H1 (cell line): ENCODE measurements around the gene KCNH6. TPM values are rescaled to one million over a fixed set of nuclear protein-coding genes. Genes with fewer than 3 reads are reported as not detected.

Experiments used
- CTCF ChIA-PET: fragments of 300-600 bp; sonication (Branson Sonifier 250); formaldehyde crosslinking; loops from one replicate; lab custom pipeline; 2021; ENCODE audit not compliant: partially characterized antibody; lab: Charles Lee
- POLR2A ChIA-PET: fragments of 300-600 bp; sonication (Branson Sonifier 250); formaldehyde crosslinking; loops from one replicate; lab custom pipeline; 2021; ENCODE audit warnings: inconsistent platforms; ENCODE audit not compliant: partially characterized antibody; lab: Charles Lee
- DNase-seq, 2 experiments: peaks; one replicate each; pipeline versions ENCODE4 v3.0.0 to v3.0.0-alpha.2; 2010 to 2022; ENCODE audit warnings: low spot score in 2 of 2, low read depth in 1 of 2, mixed read lengths in 1 of 2
- FAIRE-seq: peaks from 2 replicates; lab custom pipeline; 2011; peaks lifted over from hg19 to GRCh38; lab: Jason Lieb, UNC
- H2AFZ ChIP-seq: 2 replicates; pipeline ENCODE4 v1.8.1; 2012; ENCODE audit warnings: low read length, inconsistent platforms
- H2AK5ac ChIP-seq: 2 replicates; pipeline ENCODE4 v1.6.1; 2013; ENCODE audit warnings: low read depth, low read length
- H2BK120ac ChIP-seq: replicated peaks from 2 replicates; pipeline ENCODE3; 2013; ENCODE audit warnings: low read depth, low read length, inconsistent platforms
- H2BK12ac ChIP-seq: 2 replicates; pipeline ENCODE4 v1.6.1; 2013; ENCODE audit warnings: low read depth, low read length
- H2BK15ac ChIP-seq: 2 replicates; pipeline ENCODE4 v1.6.1; 2013; ENCODE audit warnings: low read length
- H2BK20ac ChIP-seq: 2 replicates; pipeline ENCODE4 v1.6.1; 2013; ENCODE audit warnings: low read length
- H2BK5ac ChIP-seq: 2 replicates; pipeline ENCODE4 v1.6.1; 2013; ENCODE audit warnings: low read depth, low read length
- H3K14ac ChIP-seq: 2 replicates; pipeline ENCODE4 v1.6.1; 2013; ENCODE audit warnings: inconsistent platforms; ENCODE audit not compliant: insufficient read length
- H3K18ac ChIP-seq: 2 replicates; pipeline ENCODE4 v1.6.1; 2013; ENCODE audit warnings: low read length; ENCODE audit errors: extremely low read depth
- H3K23ac ChIP-seq: 2 replicates; pipeline ENCODE4 v1.6.1; 2013; ENCODE audit warnings: inconsistent platforms; ENCODE audit not compliant: insufficient read length
- H3K23me2 ChIP-seq: 2 replicates; pipeline ENCODE4 v1.6.1; 2013; ENCODE audit warnings: low read depth, low read length
- H3K27ac ChIP-seq: 2 replicates; pipeline ENCODE4 v1.6.1; 2011; ENCODE audit warnings: low read depth, low read length, inconsistent platforms
- H3K27me3 ChIP-seq, 4 experiments: replicated peaks in 1 of 4; 1 replicate in 1 of 4; 2 replicates in 3 of 4; pipeline versions ENCODE4 v1.6.1 to v1.8.1; 2011 to 2013; ENCODE audit warnings: low read length in 3 of 4, mild to moderate bottlenecking in 3 of 4, inconsistent platforms in 2 of 4, mixed read lengths in 2 of 4, moderate library complexity in 1 of 4; ENCODE audit not compliant: control insufficient read depth in 3 of 4, insufficient read depth in 3 of 4; ENCODE audit errors: extremely low read depth in 1 of 4
- H3K36me3 ChIP-seq, 4 experiments: 2 replicates each; pipeline versions ENCODE4 v1.6.1 to v1.8.1; 2011 to 2013; ENCODE audit warnings: mild to moderate bottlenecking in 4 of 4, low read length in 3 of 4, moderate library complexity in 2 of 4, control low read depth in 1 of 4, inconsistent platforms in 1 of 4; ENCODE audit not compliant: insufficient read depth in 4 of 4, control insufficient read depth in 2 of 4
- H3K4ac ChIP-seq: replicated peaks from 2 replicates; pipeline ENCODE3; 2013; ENCODE audit warnings: low read length, low read depth, mixed read lengths, inconsistent platforms; ENCODE audit not compliant: insufficient read length
- H3K4me1 ChIP-seq, 4 experiments: replicated peaks in 1 of 4; 1 replicate in 1 of 4; 2 replicates in 3 of 4; pipeline versions ENCODE4 v1.6.1 to v1.8.1; 2011 to 2013; ENCODE audit warnings: low read length in 3 of 4, inconsistent platforms in 2 of 4, mixed read lengths in 1 of 4; ENCODE audit not compliant: insufficient read depth in 4 of 4, control insufficient read depth in 3 of 4
- H3K4me2 ChIP-seq, 2 experiments: 2 replicates each; pipeline versions ENCODE4 v1.6.1 to v1.8.1; 2011 to 2013; ENCODE audit warnings: low read depth in 2 of 2, low read length in 2 of 2, control low read depth in 1 of 2, inconsistent platforms in 1 of 2, mild to moderate bottlenecking in 1 of 2; ENCODE audit not compliant: insufficient read depth in 1 of 2
- H3K4me3 ChIP-seq, 4 experiments: fragments of 200-600, 300-600 bp in 1 of 4; sonication (generic), shearing (Covaris generic), sonication (Bioruptor Twin) in 1 of 4; 2 replicates each; pipeline versions ENCODE4 v1.5.1 to v1.8.1; 2011 to 2016; ENCODE audit warnings: low read length in 4 of 4, low read depth in 3 of 4, control low read depth in 2 of 4, inconsistent platforms in 2 of 4, mild to moderate bottlenecking in 2 of 4, mixed read lengths in 1 of 4, moderate library complexity in 1 of 4; ENCODE audit not compliant: insufficient read depth in 2 of 4; ENCODE audit errors: extremely low read depth in 1 of 4
- H3K56ac ChIP-seq: replicated peaks from 2 replicates; pipeline ENCODE3; 2013; ENCODE audit warnings: low read depth, mild to moderate bottlenecking, mixed read lengths, low read length, inconsistent platforms; ENCODE audit not compliant: insufficient read length
- H3K79me1 ChIP-seq: 2 replicates; pipeline ENCODE4 v1.6.1; 2013; ENCODE audit warnings: low read depth, low read length, control low read depth
- H3K79me2 ChIP-seq, 2 experiments: 2 replicates each; pipeline versions ENCODE4 v1.6.1 to v1.8.1; 2012 to 2013; ENCODE audit warnings: low read length in 2 of 2, mild to moderate bottlenecking in 2 of 2, inconsistent platforms in 1 of 2; ENCODE audit not compliant: insufficient read depth in 2 of 2, control insufficient read depth in 1 of 2
- H3K9ac ChIP-seq, 4 experiments: replicated peaks in 1 of 4; 1 replicate in 1 of 4; 2 replicates in 3 of 4; pipeline versions ENCODE4 v1.6.1 to v1.8.1; 2011 to 2013; ENCODE audit warnings: low read depth in 3 of 4, low read length in 3 of 4, control low read depth in 2 of 4, mild to moderate bottlenecking in 2 of 4, moderate library complexity in 2 of 4, inconsistent platforms in 1 of 4; ENCODE audit errors: extremely low read depth in 1 of 4
- H3K9me3 ChIP-seq, 2 experiments: 2 replicates each; pipeline versions ENCODE4 v1.6.1 to v1.8.1; 2012 to 2013; ENCODE audit warnings: mild to moderate bottlenecking in 2 of 2, moderate library complexity in 2 of 2, control low read depth in 1 of 2, inconsistent platforms in 1 of 2, low read depth in 1 of 2, low read length in 1 of 2, mixed read lengths in 1 of 2; ENCODE audit not compliant: insufficient read depth in 2 of 2
- H4K20me1 ChIP-seq, 2 experiments: replicated peaks in 1 of 2; 2 replicates each; pipeline versions ENCODE3 to v1.8.1; 2011 to 2013; ENCODE audit warnings: inconsistent platforms in 2 of 2, low read length in 2 of 2, mild to moderate bottlenecking in 1 of 2; ENCODE audit not compliant: insufficient read depth in 2 of 2, control insufficient read depth in 1 of 2
- H4K5ac ChIP-seq: 2 replicates; pipeline ENCODE4 v1.6.1; 2013; ENCODE audit warnings: low read length, low read depth, mixed read lengths, inconsistent platforms; ENCODE audit not compliant: insufficient read length
- H4K8ac ChIP-seq: 2 replicates; pipeline ENCODE4 v1.8.0; 2013; ENCODE audit warnings: mild to moderate bottlenecking, moderate library complexity, low read length, inconsistent platforms; ENCODE audit not compliant: insufficient read depth; ENCODE audit errors: extremely low read depth
- H4K91ac ChIP-seq: replicated peaks from 2 replicates; pipeline ENCODE3; 2013; ENCODE audit warnings: low read length, mixed read lengths, inconsistent platforms; ENCODE audit not compliant: insufficient read length
- ATF2 ChIP-seq: IDR thresholded peaks from 2 replicates; pipeline ENCODE4 v1.6.1; 2012; ENCODE audit warnings: low read length, inconsistent platforms
- BRCA1 ChIP-seq: IDR thresholded peaks from 2 replicates; pipeline ENCODE4 v1.6.1; 2012; ENCODE audit warnings: low read depth, low read length, improper control_type of control experiment
- HDAC6 ChIP-seq: IDR thresholded peaks from one replicate; pipeline ENCODE4 v1.7.1; 2012; ENCODE audit warnings: low read depth, mild to moderate bottlenecking, inconsistent platforms, low read length, moderate library complexity
- NANOG ChIP-seq: IDR thresholded peaks from 2 replicates; pipeline ENCODE4 v1.6.1; 2011; ENCODE audit warnings: low read length, low read depth, mild to moderate bottlenecking, inconsistent platforms; ENCODE audit not compliant: insufficient read depth, poor library complexity, severe bottlenecking
- RBBP5 ChIP-seq: IDR thresholded peaks from 2 replicates; pipeline ENCODE4 v1.7.1; 2012; ENCODE audit warnings: low read depth, mild to moderate bottlenecking, inconsistent platforms, low read length, moderate library complexity, borderline replicate concordance
- SAP30 ChIP-seq: fragments of 300-600 bp; sonication (generic); IDR thresholded peaks from 2 replicates; pipeline ENCODE4 v1.7.1; 2012; ENCODE audit warnings: low read length, moderate library complexity, mild to moderate bottlenecking, inconsistent platforms; ENCODE audit not compliant: insufficient read depth, insufficient replicate concordance
- SP1 ChIP-seq: IDR thresholded peaks from 2 replicates; pipeline ENCODE4 v1.6.1; 2011; ENCODE audit warnings: low read depth, low read length
- SUZ12 ChIP-seq: fragments of 200-600 bp; sonication (generic); IDR thresholded peaks from 2 replicates; pipeline ENCODE4 v1.6.1; 2012; ENCODE audit warnings: mild to moderate bottlenecking, inconsistent platforms, low read length, moderate library complexity, mixed read lengths
- WGBS, 2 experiments: shearing (Covaris generic) in 1 of 2; methylation state at CpG; one replicate each; pipeline versions ENCODE4 v1.1.6 to v1.1.7; 2013 to 2015; ENCODE audit warnings: low lambda C conversion rate in 2 of 2, mixed read lengths in 2 of 2, inconsistent platforms in 1 of 2, low coverage in 1 of 2, missing lambda C conversion rate in 1 of 2; ENCODE audit not compliant: insufficient replicate concordance in 2 of 2, insufficient coverage in 1 of 2, insufficient read length in 1 of 2; ENCODE audit errors: extremely low coverage in 1 of 2, missing lambda C conversion rate in 1 of 2; 5-methylcytosine and 5-hydroxymethylcytosine counted together
- polyA plus RNA-seq, 7 experiments: library from polyadenylated mRNA; depleted of rRNA in 3 of 7; stranded (reverse) in 5 of 7; unstranded in 2 of 7; fragments of >200 nt in 5 of 7; fragments of 200-250 nt in 2 of 7; gene quantifications; 1 replicate in 5 of 7; 2 replicates in 1 of 7; 4 replicates in 1 of 7; pipeline versions ENCODE4 v1.2.1 to v1.2.3, GENCODE V29; 2011 to 2013; ENCODE audit warnings: missing spikeins in 2 of 7, mixed read lengths in 2 of 7
- total RNA-seq: library from RNA; stranded (reverse); fragmentation: NEBNext Ultra II Directional; extraction: Animal tissue kit (Norgen Biotek cat#: 25700); gene quantifications from 2 replicates; pipeline ENCODE4 v1.2.1, GENCODE V29; 2021

The KCNH6 gene
- total and polyA plus RNA-seq, 2 of the 8 experiments (the other 6 are each of a cell fraction or from before 2014, with no cell fraction given): 1.8 to 3.6 TPM

- Histone ChIP-seq H3K4me1 (no peaks in the 10 kb centered on the region), H2BK15ac (no peak overlapping the region), H4K5ac (no peak overlapping the region), H3K79me1 (no peaks in the 10 kb centered on the region), H3K18ac (no peak overlapping the region), H3K27me3 (no peaks in the 10 kb centered on the region), H4K91ac (no peak overlapping the region), H3K4ac (no peak overlapping the region), H4K20me1 (peaks cover 0 to 2% of the 10 kb centered on the region in 2 experiments), H3K4me2 (no peak overlapping the region), H3K9ac (no peak overlapping the region), H3K79me2 (no peaks in the 10 kb centered on the region), H2BK120ac (no peak overlapping the region), H2AK5ac (no peak overlapping the region), H2BK5ac (no peak overlapping the region), H3K23ac (no peak overlapping the region), H3K9me3 (peaks cover 0 to 4% of the 10 kb centered on the region in 2 experiments; a peak in 1 of 4 replicates), H3K56ac (no peak overlapping the region), H3K14ac (no peak overlapping the region), H3K4me3 (no peak overlapping the region), H3K23me2 (no peaks in the 10 kb centered on the region), H4K8ac (no peak overlapping the region), H2AFZ (no peak overlapping the region), H3K27ac (no peak overlapping the region), H2BK12ac (no peak overlapping the region), H3K36me3 (no peaks in the 10 kb centered on the region), H2BK20ac (no peak overlapping the region)
- WGBS, 2 experiments: 93% methylated on average over 8 of the region's 8 CpGs; no CpG with 5 or more reads in 1 of the 2 experiments
- CTCF ChIA-PET: interaction anchor here (0.6 to 3.0 kb wide), 8 partner anchors 12 to 296 kb away, joined by 3 to 13 read pairs (median 4); no protein-coding TSS in a partner anchor
- no peak for DNase-seq
- POLR2A ChIA-PET: interaction anchor here (1.0 kb wide), 1 partner anchor 15 kb away, joined by 3 read pairs; no protein-coding TSS in a partner anchor
- TF ChIP-seq NANOG (no peak), ATF2 (no peak), SP1 (no peak), SUZ12 (no peak), RBBP5 (no peak), HDAC6 (no peak), BRCA1 (no peak), SAP30 (no peak)
- FAIRE-seq: no peak
These were observed 11.8 kb upstream of the KCNH6 start for GRCh38 chr17:63511331-63511730.
